Esophagus muscularis mucosa (tissue), 3 donors: ENCODE data around the gene IL34.

Experiments used
- CTCF ChIP-seq, 3 experiments: fragments of 200-600 bp in 2 of 3; fragments of 450-650 bp in 1 of 3; sonication (generic) in 2 of 3; IDR thresholded peaks; one replicate each; pipeline ENCODE4 v1.5.1; 2017 to 2019; ENCODE audit warnings: antibody characterized with exemption in 3 of 3, mild to moderate bottlenecking in 2 of 3, moderate library complexity in 1 of 3
- POLR2A ChIP-seq: fragments of 450-650 bp; IDR thresholded peaks from one replicate; pipeline ENCODE4 v1.6.1; 2017; ENCODE audit warnings: antibody characterized with exemption, moderate library complexity, mild to moderate bottlenecking, low read depth
- POLR2AphosphoS5 ChIP-seq, 2 donors: sonication (generic); formaldehyde crosslinking; IDR thresholded peaks; one replicate each; pipeline ENCODE4 v1.6.1; 2017; ENCODE audit warnings: antibody characterized with exemption in 2 of 2

DNA sequence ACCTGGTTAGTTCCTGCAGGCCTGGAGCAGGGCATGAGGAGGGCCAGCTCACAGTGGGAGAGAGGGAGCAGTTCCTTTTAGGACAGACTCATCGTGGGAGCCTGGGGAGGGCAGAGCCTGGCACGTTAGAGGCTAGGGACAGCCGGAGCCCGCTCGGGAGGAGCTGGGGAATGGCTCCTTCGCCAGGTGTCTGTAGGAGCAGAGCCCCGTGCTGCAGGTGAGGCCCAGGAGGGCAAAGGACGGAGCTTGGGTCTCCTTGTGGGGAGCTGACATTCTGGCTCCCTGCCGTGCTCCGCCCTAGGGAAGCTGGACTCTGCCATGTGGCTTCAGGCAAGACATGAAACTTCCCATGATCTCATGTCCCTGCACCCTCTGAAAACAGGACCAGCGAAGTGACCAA lies 58.2 kb downstream of the IL34 start:
- TF ChIP-seq CTCF (IDR thresholded peaks at IDR 0.05) (no peak), POLR2A (no peak), POLR2AphosphoS5 (IDR thresholded peaks at IDR 0.05) (no peak)
